GM19438 (cell line): ENCODE measurements around the gene SEMA5B.

Experiments used
- ATAC-seq: cut with Tn5 transposase; IDR thresholded peaks from one replicate; pipeline ENCODE4 v1.9.1; 2021; ENCODE audit warnings: low read depth; ENCODE audit not compliant: unreplicated experiment

SEMA5B gene

GRCh38 chr3:122908251-122908650 is 119.3 kb downstream of the SEMA5B start:
- ATAC-seq, result no peak

DNA sequence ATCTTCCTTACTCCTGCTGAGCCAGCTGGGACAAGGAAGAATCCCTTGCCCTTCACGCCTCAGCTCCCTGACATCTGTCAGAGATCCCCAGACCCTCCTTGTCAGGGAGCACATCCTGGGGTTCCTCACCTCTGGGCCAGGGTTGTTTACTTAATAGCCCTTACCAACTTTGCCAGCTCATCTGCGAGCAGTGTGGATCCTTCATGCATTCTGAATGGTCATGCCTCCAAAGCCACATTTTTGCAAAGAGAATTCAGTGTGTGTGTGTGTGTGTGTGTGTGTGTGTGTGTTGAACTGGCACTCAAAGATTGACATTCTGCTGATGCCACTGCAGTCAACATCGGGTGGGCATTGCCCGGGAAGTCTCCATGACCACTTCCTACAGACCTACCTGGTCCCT is 120.1 kb downstream of the SEMA5B start:
- no peak for ATAC-seq

DNA sequence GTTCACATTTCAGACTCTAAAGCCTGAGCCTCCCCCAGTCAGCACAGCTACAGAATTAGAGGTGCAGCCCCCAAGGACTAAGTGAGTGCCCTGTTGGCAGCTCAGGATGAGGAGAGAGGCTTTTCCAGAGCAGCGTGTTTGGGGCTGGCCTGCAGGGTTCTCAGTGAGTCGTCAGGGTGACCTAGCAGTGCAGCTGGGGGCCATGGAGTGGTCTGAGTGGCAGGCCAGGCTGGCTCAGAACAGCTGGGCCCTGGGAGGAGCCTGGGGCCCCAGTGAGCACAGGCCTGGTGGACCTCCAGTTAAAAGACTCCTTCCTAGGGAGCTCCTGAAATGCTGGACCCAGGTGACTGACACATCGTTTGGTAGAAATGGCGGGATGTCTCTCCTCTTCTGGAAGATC is 124.4 kb downstream of the SEMA5B start:
- no peak for ATAC-seq

DNA sequence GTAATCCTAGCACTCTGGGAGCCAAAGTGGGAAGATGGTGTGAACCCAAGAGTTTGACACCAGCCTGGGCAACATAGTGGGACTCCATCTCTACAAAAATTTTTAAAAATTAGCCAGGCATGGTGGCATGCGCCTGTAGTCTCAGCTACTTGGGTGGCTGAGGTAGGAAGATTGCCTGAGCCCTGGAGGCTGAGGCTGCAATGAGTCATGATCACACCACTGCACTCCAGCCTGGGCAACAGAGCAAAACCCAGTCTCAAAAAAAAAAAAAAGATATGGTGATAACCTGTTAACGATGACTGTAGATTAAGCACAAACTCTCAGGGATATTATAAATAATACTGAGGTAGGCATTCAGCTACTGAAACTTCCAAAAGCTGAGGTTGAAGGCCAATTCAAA is 125.2 kb downstream of the SEMA5B start:
- no peak for ATAC-seq

DNA sequence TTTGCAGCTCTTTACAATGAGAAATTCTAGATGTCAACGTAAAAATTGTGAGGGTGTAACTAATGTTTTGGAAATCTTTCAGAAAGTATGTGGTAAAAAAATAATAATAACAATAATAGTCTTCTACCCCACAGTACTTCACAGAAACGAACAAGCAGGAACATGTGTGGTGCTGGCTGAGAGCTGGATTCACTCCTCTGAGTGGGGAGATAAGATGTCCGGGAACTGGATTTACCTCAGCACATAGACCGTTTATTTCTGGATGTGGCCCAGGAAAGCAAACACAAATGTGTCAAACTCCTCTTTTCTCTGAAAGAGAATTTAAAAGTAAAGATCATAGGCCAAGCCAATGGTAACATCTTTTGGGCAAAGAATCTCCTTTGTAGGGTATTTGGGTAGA is 129.3 kb downstream of the SEMA5B start:
- ATAC-seq, result no peak

DNA sequence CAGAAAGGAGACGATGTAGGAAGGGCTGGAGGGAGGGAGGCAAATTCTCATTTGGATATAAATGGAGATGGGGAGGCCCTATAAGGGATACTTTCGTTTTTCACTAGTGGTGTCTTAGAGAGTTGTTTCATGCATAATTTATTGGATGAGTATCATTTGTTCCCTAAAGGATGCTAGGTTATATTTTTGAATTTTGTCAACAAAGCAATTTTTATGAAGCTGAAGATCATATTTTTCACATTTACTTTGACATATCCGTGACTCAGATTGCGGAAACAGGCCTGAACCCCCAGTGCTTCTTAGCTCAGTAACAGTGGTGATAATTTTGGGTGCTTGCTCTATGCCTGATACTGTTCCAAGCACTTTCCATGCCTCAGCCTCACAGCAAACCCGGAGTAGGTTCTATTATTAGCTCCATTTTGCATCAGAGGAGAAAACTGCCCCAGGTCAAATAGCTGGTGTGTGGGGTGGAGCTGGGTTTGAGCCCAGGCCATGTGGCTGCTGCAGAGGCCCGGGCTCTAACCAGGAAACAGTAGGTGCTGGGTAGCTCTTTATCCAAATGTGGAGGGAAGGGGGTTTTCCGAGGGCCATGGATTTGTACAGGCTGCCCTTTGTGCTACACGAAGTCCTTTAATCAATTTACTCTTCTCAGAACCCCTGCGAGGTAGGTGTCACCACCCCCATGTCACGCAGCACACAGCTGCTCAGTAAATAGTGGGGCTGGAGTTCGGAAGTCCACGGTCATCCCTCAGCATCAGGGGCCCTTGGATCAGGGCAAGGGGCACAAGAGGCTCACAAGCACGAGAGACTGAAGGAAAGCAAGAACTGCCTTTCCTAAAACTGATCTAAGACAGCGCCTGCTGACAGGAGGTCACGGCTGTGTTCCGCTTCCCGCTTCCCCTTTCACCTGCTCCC is 133.6 kb downstream of the SEMA5B start:
- ATAC-seq, result no peak

DNA sequence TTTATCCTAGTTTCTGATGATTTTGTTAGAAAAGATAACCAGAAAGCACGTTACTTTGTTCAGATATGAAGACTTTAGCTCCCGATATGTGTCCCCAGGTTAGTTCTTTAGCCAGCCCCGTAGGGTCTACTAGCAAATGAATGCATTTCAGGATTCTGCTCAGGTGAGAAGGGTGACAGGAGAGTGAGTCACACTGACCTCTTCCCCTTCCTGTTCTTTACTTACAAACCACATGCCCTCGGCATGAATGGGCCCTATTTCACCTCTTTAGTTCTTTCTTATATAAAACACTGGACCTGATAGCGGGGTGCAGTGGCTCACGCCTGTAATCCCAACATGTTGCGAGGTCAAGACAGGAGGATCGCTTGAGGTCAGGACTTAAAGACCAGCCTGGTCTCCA is 134.3 kb downstream of the SEMA5B start:
- ATAC-seq, result no peak

DNA sequence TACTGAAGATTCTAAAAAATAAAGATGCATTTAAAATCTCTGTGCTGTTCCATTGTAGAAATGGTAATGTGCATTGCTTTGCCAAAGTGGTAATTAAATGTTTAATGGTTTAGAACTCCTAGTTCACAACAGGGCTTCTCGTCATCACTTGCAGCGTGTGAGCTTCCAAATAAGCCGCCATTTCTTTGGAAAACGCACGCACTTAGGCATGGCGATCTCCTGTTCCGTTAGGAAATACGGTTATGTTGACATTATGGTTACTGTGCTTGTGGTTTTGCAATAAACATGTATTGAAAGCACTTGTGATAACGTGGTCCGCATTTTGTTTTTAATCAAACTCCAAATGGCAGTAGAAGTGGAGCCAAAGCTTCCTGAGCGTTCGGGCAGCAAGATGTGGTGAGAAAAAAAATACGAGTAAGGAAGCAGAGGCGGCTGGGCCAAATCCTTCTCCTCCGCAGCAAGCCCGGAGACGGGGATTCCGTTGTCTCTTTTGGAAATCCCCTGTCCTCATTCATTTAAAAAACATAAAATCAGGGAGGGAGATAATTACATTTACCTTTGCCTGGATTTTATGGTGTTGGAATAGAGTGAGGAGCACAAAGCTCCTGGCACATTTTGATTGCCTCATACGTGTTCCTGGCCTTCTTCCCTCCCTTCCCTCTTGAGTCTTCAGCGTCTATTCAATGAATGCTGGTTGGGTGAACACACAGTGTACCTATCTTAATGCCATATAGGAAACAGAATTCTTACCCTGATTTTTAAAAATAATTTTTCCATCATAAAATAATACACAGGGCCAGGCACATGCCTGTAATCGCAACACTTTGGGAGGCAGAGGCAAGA is 135.2 kb downstream of the SEMA5B start:
- no peak for ATAC-seq

DNA sequence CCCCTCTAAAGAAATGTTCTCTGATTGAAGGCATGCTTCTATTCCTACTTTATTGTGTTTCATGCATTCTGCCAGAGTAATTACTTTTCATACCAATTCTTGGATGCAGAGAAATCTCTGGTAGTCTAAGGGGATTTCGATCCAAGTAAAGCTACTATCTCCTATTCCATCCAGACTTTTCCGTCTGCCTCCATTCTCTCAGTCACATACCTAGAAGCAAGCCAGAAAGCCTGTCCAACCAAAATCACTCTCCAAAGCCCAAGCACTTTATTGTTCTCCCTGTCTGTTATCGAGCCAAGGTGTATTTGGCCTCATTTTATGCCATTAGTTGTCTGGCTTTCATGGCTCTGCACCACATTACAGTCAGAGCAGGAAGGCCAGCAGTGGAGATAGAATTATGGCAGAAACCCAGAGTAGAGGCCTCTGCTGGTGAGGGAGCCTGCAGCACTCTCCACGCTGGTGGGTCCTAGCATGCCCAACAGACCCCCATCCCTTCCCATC is 136.8 kb downstream of the SEMA5B start:
- ATAC-seq, result no peak

DNA sequence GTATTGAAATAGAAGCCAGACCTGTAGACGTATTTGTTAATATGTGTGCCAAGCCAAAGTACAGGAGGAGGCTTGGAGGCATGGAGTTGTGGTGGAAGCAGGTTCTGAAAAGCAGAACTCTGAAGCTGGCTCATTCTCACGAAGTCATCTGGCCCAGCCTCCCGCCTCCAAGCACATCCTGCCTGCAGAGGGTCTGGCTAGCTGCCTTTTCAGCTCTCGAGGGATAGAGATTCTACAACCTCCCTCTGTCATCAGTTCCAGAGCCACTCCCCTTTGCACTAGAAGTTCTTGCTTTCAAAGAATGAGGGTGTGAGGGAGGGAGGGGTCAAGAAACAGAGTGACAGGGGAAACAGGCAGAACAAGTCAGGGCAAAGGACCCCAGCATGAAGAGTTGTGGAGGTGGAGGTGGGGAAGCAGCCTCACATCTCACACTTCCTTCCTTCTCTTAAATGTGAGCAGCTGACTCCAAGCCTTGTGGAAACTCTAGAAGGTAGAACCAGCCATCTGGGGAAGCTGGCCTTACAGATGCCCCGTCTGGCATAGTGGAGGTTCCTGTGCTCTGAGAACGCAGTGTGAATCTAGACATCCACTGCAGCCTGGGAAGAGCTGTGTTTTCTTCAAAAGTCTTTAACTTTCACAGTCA is 137.4 kb downstream of the SEMA5B start:
- no peak for ATAC-seq

DNA sequence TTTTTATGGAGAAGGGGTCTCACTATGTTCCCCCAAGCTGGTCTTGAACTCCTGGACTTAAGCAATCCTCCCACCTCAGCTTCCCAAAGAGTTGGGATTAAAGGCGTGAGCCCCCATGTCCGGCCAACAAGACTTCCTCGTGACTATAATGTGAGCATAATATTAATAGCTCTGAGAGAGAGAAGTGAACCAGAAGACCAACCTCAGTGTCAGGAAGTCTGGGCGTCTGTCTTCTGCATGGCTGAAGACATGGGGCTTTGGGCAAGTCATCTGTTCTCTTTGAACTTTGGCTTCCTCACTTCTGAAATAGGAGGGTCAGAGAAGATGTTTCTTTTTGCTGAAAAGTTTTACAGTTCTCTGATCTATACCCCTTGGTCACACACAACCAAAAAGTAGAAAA is 140.6 kb downstream of the SEMA5B start:
- ATAC-seq, result no peak

DNA sequence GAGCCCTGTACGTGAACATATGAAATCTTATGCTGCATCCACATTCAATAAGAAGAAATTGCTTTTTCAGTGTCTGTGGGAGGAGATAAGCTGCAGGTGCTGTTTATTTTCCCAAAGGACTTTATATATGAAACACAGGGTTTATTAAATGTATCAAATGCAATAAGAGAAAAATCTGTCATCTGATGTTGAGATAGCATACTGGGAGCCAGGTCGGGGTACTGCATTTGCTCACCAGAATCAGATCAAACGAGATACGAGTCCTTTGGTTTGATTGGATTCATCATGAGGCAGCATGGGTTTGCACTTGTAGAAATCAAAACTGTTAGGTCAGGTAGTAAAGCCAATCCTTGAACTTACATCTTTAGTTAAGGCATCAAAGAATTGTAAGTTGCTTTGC is 141.3 kb downstream of the SEMA5B start:
- ATAC-seq, result no peak

DNA sequence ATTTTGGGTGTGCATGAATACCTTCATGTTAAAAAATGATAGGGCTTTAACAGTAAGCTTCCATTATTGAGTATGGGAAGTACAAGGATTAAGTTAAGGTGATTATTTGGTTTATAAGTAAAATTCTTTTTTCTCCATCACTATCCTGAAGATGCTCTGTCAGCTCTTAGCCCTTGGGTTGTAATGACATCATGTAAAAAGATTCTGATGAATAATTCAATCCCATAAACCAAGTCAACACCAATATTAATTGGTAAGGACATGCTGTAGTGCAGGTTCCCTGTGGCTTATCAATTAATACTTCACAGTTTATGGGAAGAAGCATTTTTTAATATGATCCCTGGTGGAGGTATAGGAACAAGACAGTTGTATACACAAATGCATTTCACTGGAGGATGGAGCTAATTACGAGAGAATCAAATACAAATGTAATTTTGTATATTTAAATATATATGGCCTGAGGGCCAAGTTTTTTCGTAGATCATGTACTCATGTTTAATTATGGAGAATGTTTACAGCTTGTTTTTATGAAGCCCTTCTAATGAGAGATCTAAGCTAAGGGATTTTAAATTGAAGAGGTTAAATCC is 145.1 kb downstream of the SEMA5B start:
- no peak for ATAC-seq

DNA sequence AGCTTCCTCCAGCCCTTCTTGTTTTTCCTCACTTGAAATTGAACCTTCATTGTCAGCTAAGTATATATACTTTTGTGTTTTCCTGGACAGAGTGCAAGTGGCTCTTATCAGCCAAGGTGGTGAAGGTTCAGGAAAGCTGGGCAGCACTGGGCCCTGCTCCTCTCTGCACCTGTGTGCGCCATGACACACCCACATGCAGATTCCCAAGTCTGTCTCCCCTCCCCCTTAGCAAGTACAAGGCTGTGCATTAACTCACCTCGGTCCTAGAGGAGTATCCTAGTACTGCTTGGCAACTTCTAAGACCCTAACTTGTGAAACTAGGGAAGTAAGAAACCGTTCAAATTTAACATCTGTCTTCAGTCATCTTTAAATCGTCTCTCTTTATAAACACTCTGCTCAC is 146.9 kb downstream of the SEMA5B start:
- no peak for ATAC-seq

- ATAC-seq, result no peak
These were observed 147.4 kb downstream of the SEMA5B start for GRCh38 chr3:122880173-122880572.

GRCh38 chr3:122875547-122876127 is 151.9 kb downstream of the SEMA5B start:
- ATAC-seq, result no peak

GRCh38 chr3:122873741-122874515 is 153.6 kb downstream of the SEMA5B start:
- no peak for ATAC-seq

GRCh38 chr3:122868322-122868721 is 159.2 kb downstream of the SEMA5B start:
- no peak for ATAC-seq

DNA sequence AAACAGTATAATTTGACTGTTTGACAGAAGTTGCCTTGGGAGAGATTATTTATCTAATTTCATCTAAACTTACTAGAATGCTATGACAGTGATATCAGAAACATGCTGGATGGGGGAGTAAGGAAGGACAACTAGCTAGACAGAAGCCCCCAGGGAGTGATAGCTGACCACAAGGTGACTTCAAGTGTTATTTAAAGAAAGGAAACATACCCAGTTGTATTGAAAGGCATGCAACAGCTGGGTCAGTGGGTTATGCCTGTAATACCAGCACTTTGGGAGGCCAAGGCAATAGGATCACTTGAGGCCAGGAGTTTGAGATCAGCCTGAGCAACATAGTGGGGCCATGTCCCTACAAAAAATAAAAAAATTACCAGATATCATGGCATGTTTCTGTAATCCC is 163.1 kb downstream of the SEMA5B start:
- ATAC-seq, result no peak

GRCh38 chr3:122862381-122862780 is 165.2 kb downstream of the SEMA5B start:
- no peak for ATAC-seq
